Keratinocyte (primary cell): ENCODE data around the gene DDX28. TPM values are rescaled to one million over a fixed set of nuclear protein-coding genes. Genes with fewer than 3 reads are reported as not detected.

Experiments used
- DNase-seq: peaks from one replicate; pipeline ENCODE4 v3.0.0-alpha.2; 2011; ENCODE audit warnings: low read depth, missing footprints, low spot score
- FAIRE-seq: peaks from 2 replicates; lab custom pipeline; 2011; peaks lifted over from hg19 to GRCh38; lab: Jason Lieb, UNC
- H2AFZ ChIP-seq: 2 replicates; pipeline ENCODE4 v1.6.0; 2012; ENCODE audit warnings: low read length, control low read depth, inconsistent platforms; ENCODE audit not compliant: control insufficient read depth
- H3K27ac ChIP-seq: 2 replicates; pipeline ENCODE4 v1.5.1; 2011; ENCODE audit warnings: low read length; ENCODE audit not compliant: control insufficient read depth, insufficient read depth
- H3K27me3 ChIP-seq: 3 replicates; pipeline ENCODE4 v1.6.0; 2011; ENCODE audit warnings: low read length; ENCODE audit not compliant: control insufficient read depth, insufficient read depth; ENCODE audit errors: extremely low read depth
- H3K36me3 ChIP-seq, 2 experiments: 2 replicates in 1 of 2; 3 replicates in 1 of 2; pipeline ENCODE4 v1.5.1; 2011; ENCODE audit warnings: low read length in 2 of 2, mild to moderate bottlenecking in 1 of 2; ENCODE audit not compliant: control insufficient read depth in 2 of 2, insufficient read depth in 2 of 2; ENCODE audit errors: extremely low read depth in 1 of 2
- H3K4me1 ChIP-seq: 3 replicates; pipeline ENCODE4 v1.5.1; 2011; ENCODE audit warnings: low read length; ENCODE audit not compliant: control insufficient read depth, insufficient read depth; ENCODE audit errors: extremely low read depth
- H3K4me2 ChIP-seq: 3 replicates; pipeline ENCODE4 v1.6.0; 2011; ENCODE audit warnings: low read depth, low read length; ENCODE audit not compliant: control insufficient read depth, insufficient read depth; ENCODE audit errors: extremely low read depth
- H3K4me3 ChIP-seq, 3 experiments: fragments of 200-600 bp in 1 of 3; sonication (generic) in 1 of 3; 2 replicates in 2 of 3; 3 replicates in 1 of 3; pipeline ENCODE4 v1.5.1; 2011 to 2016; ENCODE audit warnings: low read length in 3 of 3, mild to moderate bottlenecking in 3 of 3, control low read depth in 2 of 3, inconsistent platforms in 1 of 3, low read depth in 1 of 3, mixed read lengths in 1 of 3, mixed run types in 1 of 3, moderate library complexity in 1 of 3; ENCODE audit not compliant: control insufficient read depth in 2 of 3, insufficient read depth in 2 of 3; ENCODE audit errors: extremely low read depth in 1 of 3
- H3K79me2 ChIP-seq: 2 replicates; pipeline ENCODE4 v1.6.0; 2012; ENCODE audit warnings: low read length; ENCODE audit not compliant: control insufficient read depth, insufficient read depth
- H3K9ac ChIP-seq: 3 replicates; pipeline ENCODE4 v1.6.0; 2011; ENCODE audit warnings: low read length; ENCODE audit not compliant: control insufficient read depth, insufficient read depth; ENCODE audit errors: extremely low read depth
- H3K9me1 ChIP-seq: 3 replicates; pipeline ENCODE4 v1.6.0; 2011; ENCODE audit warnings: low read length; ENCODE audit not compliant: control insufficient read depth, insufficient read depth; ENCODE audit errors: extremely low read depth
- H3K9me3 ChIP-seq: 2 replicates; pipeline ENCODE4 v1.5.1; 2012; ENCODE audit warnings: low read depth, low read length; ENCODE audit not compliant: control insufficient read depth
- H4K20me1 ChIP-seq: 3 replicates; pipeline ENCODE4 v1.6.0; 2011; ENCODE audit warnings: low read length; ENCODE audit not compliant: control insufficient read depth, insufficient read depth; ENCODE audit errors: extremely low read depth
- CTCF ChIP-seq, 3 experiments: IDR thresholded peaks in 1 of 3; conservative IDR thresholded peaks in 1 of 3; optimal IDR thresholded peaks in 1 of 3; 2 replicates in 2 of 3; 3 replicates in 1 of 3; pipeline versions ENCODE3 to v1.5.1; 2011; ENCODE audit warnings: low read length in 3 of 3, mild to moderate bottlenecking in 3 of 3, moderate library complexity in 2 of 3, control low read depth in 1 of 3, inconsistent platforms in 1 of 3; ENCODE audit not compliant: insufficient read depth in 2 of 3; ENCODE audit errors: extremely low read depth in 1 of 3
- EZH2 ChIP-seq: IDR thresholded peaks from one replicate; pipeline ENCODE4 v1.6.1; 2012; ENCODE audit warnings: inconsistent platforms, mild to moderate bottlenecking, low read length, moderate library complexity
- dilution Hi-C: fragments of 300-500 bp; cut with MboI; formaldehyde crosslinking; loops from one replicate; pipeline ENCODE4 v1.7.0; 2020; ENCODE audit warnings: low sequenced_read_pairs; ENCODE audit not compliant: extremely low pct_ligation_motif_present
- polyA plus RNA-seq, 5 experiments: library from polyadenylated mRNA; depleted of rRNA in 3 of 5; stranded (reverse) in 3 of 5; stranded (forward) in 1 of 5; unstranded in 1 of 5; fragments of >200 nt; gene quantifications; 1 replicate in 1 of 5; 2 replicates in 3 of 5; 3 replicates in 1 of 5; pipeline versions ENCODE4 v1.2.1 to v1.2.3, GENCODE V29; 2011 to 2012; ENCODE audit warnings: missing spikeins in 2 of 5, low read depth in 1 of 5, low replicate concordance in 1 of 5

Gene DDX28
- polyA plus RNA-seq, 1 donor (not counting 4 experiments of a cell fraction or from before 2014, with no cell fraction given) = 12.8 TPM

GRCh38 chr16:68040506-68041288 is 17.7 kb upstream of the DDX28 start:
- no peaks in the 10 kb centered on the region for H3K27me3 ChIP-seq
- H2AFZ ChIP-seq = no peak overlapping the region
- peak; percentile 46 for DNase-seq
- TF ChIP-seq CTCF (optimal IDR thresholded peaks at IDR 0.05 in 1 of 3, IDR thresholded peaks at IDR 0.05 in 1 of 3, conservative IDR thresholded peaks at IDR 0.05 in 1 of 3; ENCODE audit: extremely low read depth in 1 of 3, insufficient read depth in 2 of 3, low read length in 3 of 3) (peak; percentile 87 to 97 (median 90)), EZH2 (no peak)
- peak; percentile 75 for FAIRE-seq
- no peak overlapping the region for H3K9ac ChIP-seq
- H3K9me3 ChIP-seq = no peaks in the 10 kb centered on the region
- H3K4me2 ChIP-seq = no peak overlapping the region
- no peaks in the 10 kb centered on the region for H4K20me1 ChIP-seq
- dilution Hi-C loops = no loop called here
- H3K36me3 ChIP-seq = peaks cover 7% of the 10 kb centered on the region in 2 experiments
- peaks cover 1% of the 10 kb centered on the region for H3K79me2 ChIP-seq
- H3K27ac ChIP-seq = no peak overlapping the region
- H3K4me3 ChIP-seq = no peak overlapping the region
- H3K4me1 ChIP-seq = no peaks in the 10 kb centered on the region
- no peaks in the 10 kb centered on the region for H3K9me1 ChIP-seq

GRCh38 chr16:68037841-68038597 is 15.0 kb upstream of the DDX28 start:
- Histone ChIP-seq H3K4me2 (no peak overlapping the region), H4K20me1 (no peaks in the 10 kb centered on the region), H3K9me3 (no peaks in the 10 kb centered on the region), H3K4me1 (no peaks in the 10 kb centered on the region), H3K79me2 (no peaks in the 10 kb centered on the region), H3K9me1 (no peaks in the 10 kb centered on the region), H2AFZ (no peak overlapping the region), H3K4me3 (no peak overlapping the region), H3K27me3 (no peaks in the 10 kb centered on the region), H3K36me3 (peaks cover 7% of the 10 kb centered on the region in 2 experiments), H3K9ac (no peak overlapping the region), H3K27ac (no peak overlapping the region)
- no peak for TF ChIP-seq CTCF (optimal IDR thresholded peaks at IDR 0.05 in 1 of 3, IDR thresholded peaks at IDR 0.05 in 1 of 3, conservative IDR thresholded peaks at IDR 0.05 in 1 of 3; ENCODE audit: extremely low read depth in 1 of 3, insufficient read depth in 2 of 3, low read length in 3 of 3)
- no peak for TF ChIP-seq EZH2
- no peak for FAIRE-seq
- dilution Hi-C loops = no loop called here
- no peak for DNase-seq
